ENCODE results near the gene HLA-DOA.

HLA-DOA gene

DNA sequence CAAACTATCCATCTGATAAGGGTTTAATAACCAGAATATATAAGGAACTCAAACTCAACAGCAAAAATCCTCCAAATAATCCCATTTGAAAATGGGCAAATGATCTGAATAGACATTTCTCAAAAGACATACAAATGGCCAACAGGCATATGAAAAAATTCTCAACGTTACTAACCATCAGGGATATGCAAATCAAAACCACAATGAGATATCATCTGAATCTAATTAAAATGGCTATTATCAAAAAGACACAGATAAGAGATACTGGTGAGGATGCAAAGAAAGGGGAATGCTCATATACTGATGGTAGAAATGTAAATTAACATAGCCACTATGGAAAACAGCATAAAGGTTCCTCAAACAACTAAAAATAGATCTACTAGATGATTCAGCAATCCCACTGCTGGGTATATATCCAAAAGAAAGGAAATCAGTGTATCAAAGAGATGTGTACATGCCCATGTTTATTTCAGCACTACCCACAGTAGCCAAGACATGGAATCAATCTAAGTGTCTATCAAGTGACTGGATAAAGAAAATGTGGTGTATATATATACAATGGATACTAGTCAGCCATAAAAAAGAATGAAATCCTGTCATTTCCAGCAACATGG is 47.1 kb downstream of the HLA-DOA start:
- DNase-seq, result no peak

DNA sequence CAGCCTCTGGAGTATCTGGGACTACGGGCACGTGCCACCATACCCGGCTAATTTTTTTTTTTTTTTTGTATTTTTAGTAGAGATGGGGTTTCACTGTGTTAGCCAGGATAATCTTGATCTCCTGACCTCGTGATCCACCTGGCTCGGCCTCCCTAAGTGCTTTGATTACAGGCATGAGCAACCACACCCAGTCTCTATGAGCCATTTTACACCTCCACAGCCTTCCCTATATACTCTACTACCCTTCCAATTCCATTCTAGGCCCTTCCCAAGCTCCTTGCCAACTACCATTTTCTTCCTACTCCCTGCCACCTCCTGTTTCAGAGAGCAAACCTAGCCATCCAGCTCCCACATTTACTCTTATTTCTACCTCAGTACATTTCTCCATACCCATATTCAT is 48.8 kb downstream of the HLA-DOA start:
- no peak for DNase-seq

DNA sequence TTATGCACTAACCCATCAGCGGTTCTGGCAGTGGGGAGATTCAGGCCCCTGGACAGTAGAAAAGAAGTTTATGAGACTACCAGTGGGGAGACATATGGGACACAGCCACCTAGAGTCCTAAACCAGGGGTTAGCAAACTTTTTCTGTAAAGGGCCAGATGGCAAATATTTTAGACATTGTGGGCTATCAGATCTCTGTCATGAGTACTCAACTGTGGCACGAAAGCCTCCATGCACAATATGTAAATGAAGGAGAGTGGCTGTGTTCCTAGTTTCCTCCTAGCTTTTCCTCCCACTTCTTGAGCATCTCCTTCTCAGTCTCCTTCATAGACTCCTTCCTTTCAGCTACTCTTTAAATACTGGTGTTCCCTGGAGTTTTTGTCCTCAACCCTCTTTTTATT is 53.2 kb downstream of the HLA-DOA start:
- DNase-seq, result no peak

DNA sequence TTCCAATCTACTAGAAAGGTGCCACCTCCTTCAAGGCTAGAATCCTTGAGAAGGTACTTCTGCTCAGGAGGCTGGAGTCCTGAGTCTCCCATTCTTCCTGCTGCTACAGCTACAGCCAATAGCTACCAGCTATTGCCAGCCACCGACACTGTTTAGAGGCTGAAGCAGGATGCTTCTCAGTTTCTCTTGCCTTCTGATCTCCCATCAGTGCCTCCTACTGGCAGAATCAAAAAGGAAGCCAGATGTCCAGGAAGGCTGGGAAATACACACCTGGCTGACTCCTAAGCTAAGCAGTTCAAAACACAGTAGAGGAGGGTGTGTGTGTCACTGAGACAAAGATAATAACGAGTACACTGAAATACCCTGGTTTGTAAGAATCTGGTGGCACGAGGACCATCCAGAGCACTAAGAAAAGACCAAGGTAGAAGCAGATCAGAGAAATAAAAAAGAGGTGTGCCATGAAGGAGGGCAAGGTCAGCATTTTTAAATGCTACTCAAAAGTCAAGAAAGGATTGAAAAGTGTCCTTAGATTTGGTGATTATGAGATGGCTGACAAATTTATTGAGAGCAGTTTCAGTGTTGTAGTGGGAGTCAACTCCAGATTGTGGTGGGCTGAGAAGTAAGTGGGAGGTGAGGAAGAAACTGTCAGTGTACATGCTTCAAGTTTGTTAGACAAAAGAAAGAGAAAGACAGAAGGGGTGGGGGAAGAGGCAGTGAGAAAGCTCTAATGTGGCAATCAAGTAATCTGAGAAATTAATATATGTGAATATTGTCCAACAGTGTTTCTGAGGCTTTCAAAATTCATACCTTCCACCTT is 54.2 kb downstream of the HLA-DOA start:
- DNase-seq, result peak; percentile 68

DNA sequence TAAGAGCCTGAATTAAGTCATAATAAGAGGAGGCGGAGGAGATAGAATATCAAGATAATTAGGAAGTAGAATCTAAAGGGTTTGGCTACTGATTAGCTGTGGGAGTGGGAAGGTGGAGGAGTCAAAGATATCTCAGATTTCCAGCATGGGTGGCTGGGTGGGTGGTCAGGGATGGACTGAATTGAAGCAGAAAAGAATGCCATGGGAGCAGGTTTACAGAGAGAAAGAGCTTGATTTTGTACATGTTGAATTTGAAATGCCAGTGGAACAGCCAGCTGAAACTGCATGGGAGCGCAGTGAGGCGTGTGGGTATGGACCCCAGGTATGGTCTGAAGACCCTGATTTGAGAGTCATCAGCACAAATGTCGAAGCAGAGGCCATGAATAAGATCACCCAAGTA is 55.1 kb downstream of the HLA-DOA start:
- DNase-seq, result no peak

Measured in CD4-positive, alpha-beta T cell treated with Interleukin-21 for 1 hour (primary cell).